Kidney (tissue), 14 donors: ENCODE data around the gene MNX1. TPM values are rescaled to one million over a fixed set of nuclear protein-coding genes. Genes with fewer than 3 reads are reported as not detected.

Source experiments
- DNase-seq, 5 donors: peaks; one replicate each; pipeline ENCODE4 v3.0.0-alpha.2; 2013 to 2020
- FAIRE-seq: peaks from 2 replicates; lab custom pipeline; 2012; peaks lifted over from hg19 to GRCh38; lab: Jason Lieb, UNC
- H3K27ac ChIP-seq, 2 donors: one replicate each; pipeline ENCODE4 v1.7.0; 2013; ENCODE audit warnings: low read depth in 2 of 2, low read length in 2 of 2, inconsistent platforms in 1 of 2
- H3K27me3 ChIP-seq: one replicate; pipeline ENCODE4 v1.7.1; 2013; ENCODE audit warnings: low read length, inconsistent platforms; ENCODE audit not compliant: control insufficient read depth, insufficient read depth
- H3K36me3 ChIP-seq, 3 donors: one replicate each; pipeline versions ENCODE4 v1.7.0 to v1.7.1; 2013; ENCODE audit warnings: low read length in 3 of 3, control low read depth in 1 of 3, inconsistent platforms in 1 of 3; ENCODE audit not compliant: insufficient read depth in 3 of 3, control insufficient read depth in 2 of 3
- H3K4me1 ChIP-seq, 3 donors: one replicate each; pipeline versions ENCODE4 v1.7.0 to v1.7.1; 2013; ENCODE audit warnings: low read length in 3 of 3, inconsistent platforms in 1 of 3, low read depth in 1 of 3; ENCODE audit not compliant: control insufficient read depth in 2 of 3, insufficient read depth in 2 of 3
- H3K4me3 ChIP-seq, 3 donors: one replicate each; pipeline versions ENCODE4 v1.7.0 to v1.8.1; 2013; ENCODE audit warnings: low read length in 3 of 3, control low read depth in 1 of 3, inconsistent platforms in 1 of 3
- H3K9ac ChIP-seq, 3 donors: one replicate each; pipeline versions ENCODE4 v1.7.0 to v1.7.1; 2013; ENCODE audit warnings: low read length in 3 of 3, control low read depth in 1 of 3, inconsistent platforms in 1 of 3
- H3K9me3 ChIP-seq, 3 donors: one replicate each; pipeline versions ENCODE4 v1.7.0 to v1.7.1; 2013; ENCODE audit warnings: low read length in 3 of 3, control low read depth in 1 of 3, inconsistent platforms in 1 of 3; ENCODE audit not compliant: control insufficient read depth in 2 of 3, insufficient read depth in 1 of 3
- intact Hi-C: fragments of 100-400 bp; cut with DNase I; formaldehyde crosslinking; loops from one replicate; pipeline ENCODE4 v1.11.1; 2022
- polyA plus RNA-seq: library from polyadenylated mRNA; stranded (reverse); fragments of 350-450 nt; fragmentation: Illumina TruSeq; extraction: RNeasy Lipid Tissue Mini Kit (QIAGEN cat#74804); gene quantifications from one replicate; pipeline ENCODE4 v1.2.3, GENCODE V29; 2014; ENCODE audit warnings: low read depth, low replicate concordance; ENCODE audit not compliant: insufficient read depth
- total RNA-seq: library from RNA; stranded (reverse); fragmentation: NEBNext Ultra II Directional; extraction: Animal tissue kit (Norgen Biotek cat#: 25700); gene quantifications from one replicate; pipeline ENCODE4 v1.2.1, GENCODE V29; 2021
- TF ChIP-seq, protein P1 (sequence below): IDR thresholded peaks from 3 replicates; pipeline ENCODE4 v1.5.1; 2012; ENCODE audit warnings: mild to moderate bottlenecking, moderate library complexity, borderline replicate concordance; ENCODE audit not compliant: insufficient read depth; ENCODE audit errors: extremely low read depth
- donor health status: control.
- donor health status: control.
- donor health status: control.
- donor health status: control.
- donor health status: control.
- donor health status: DM: yes; HTN: yes; CAD: no.
- donor health status: Normal renal cell carcinoma (clear cell type).

Gene MNX1
- total and polyA plus RNA-seq, 2 donors from 2014 or later = 1.1 TPM; not detected in 1

DNA sequence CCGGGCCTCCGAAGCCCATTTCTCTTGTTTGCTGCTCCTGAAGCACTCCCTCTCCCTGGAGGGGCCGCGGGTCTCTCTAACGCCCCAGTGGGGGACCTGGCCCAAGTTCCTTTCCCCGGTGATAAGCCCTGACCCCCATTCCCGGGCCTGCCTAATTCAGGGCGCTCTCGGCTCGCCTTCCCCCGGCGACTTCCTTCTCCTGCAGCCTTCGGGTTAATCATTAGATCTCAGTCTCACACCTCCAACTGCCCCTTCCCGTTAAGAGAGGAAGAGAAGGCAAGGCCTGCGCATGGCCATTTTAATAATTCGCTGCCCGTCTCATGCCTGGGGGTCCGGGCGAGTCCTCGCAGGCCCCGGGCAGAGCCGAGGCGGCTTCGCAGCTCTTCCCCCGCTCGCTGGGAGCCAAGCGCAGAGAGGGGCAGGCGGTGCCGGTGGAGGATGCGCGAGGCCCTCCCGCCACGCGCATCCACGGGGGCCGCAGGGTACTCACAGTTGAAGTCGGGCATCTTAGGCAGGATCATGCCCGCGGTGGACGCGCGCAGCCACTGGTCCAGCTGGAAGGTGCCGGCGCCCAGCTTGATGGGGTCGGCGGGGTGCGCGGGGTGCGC, 1.2 kb downstream of the MNX1 start:
- intact Hi-C loops = no loop called here
- TF ChIP-seq, protein P1, sequence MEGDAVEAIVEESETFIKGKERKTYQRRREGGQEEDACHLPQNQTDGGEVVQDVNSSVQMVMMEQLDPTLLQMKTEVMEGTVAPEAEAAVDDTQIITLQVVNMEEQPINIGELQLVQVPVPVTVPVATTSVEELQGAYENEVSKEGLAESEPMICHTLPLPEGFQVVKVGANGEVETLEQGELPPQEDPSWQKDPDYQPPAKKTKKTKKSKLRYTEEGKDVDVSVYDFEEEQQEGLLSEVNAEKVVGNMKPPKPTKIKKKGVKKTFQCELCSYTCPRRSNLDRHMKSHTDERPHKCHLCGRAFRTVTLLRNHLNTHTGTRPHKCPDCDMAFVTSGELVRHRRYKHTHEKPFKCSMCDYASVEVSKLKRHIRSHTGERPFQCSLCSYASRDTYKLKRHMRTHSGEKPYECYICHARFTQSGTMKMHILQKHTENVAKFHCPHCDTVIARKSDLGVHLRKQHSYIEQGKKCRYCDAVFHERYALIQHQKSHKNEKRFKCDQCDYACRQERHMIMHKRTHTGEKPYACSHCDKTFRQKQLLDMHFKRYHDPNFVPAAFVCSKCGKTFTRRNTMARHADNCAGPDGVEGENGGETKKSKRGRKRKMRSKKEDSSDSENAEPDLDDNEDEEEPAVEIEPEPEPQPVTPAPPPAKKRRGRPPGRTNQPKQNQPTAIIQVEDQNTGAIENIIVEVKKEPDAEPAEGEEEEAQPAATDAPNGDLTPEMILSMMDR = no peak
- Histone ChIP-seq H3K4me1 (peaks cover 0 to 5% (median 0%) of the 10 kb centered on the region in 3 donors), H3K36me3 (no peaks in the 10 kb centered on the region), H3K9me3 (no peaks in the 10 kb centered on the region), H3K9ac (no peak overlapping the region), H3K4me3 (no peak overlapping the region), H3K27ac (no peak overlapping the region), H3K27me3 (peaks cover 59% of the 10 kb centered on the region)
- FAIRE-seq = no peak
- peak in 2 of 5 donors; percentile 57 to 58 for DNase-seq

DNA sequence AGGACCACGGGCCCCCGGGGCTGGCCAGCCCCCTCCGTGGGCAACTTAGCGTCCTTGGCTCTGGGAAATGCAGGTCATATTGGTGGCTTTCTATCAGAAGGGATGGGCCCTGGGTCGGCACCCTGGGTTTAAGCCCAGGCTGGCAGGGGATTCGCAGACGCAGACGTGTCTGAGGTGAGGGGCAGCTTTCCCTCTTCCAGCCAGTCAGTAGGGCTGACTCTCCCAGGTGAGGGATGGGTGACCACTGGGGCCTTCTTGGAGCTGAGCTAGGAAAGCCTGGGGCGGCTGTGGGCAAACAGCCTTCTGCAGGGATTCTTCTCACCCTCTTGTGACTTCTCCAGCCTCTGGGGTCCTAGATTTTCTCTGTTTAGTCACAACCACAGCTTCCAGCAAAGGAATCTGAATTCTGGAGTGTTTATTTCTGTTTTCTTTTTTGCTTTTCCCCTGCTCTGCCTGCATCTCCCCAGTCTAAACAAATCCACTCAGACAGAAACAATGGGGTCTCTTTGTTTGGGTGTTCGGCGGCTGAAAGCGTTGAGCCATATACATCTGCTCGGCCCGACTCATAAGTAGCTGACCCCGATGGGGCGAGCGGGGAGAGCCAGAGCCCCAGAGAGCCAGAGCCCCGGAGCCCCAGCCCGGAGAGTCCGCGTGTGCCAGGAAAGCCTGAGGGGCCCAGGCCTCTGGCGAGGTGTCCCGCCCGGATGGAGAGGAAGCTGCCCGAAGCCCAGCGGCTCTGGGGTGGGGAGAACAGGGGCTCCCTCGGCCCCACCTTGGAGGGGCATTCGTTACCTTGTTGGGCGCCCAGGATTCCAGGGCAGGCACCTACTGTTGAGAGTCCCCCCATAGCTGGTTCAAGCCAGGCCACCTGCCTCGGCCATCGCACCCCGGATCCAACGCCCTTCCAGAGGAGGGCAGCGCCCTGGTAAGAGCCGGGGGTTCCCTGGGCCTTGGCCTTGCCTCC, 2.0 kb downstream of the MNX1 start:
- Histone ChIP-seq H3K4me1 (peaks cover 0 to 5% (median 0%) of the 10 kb centered on the region in 3 donors), H3K9ac (no peak overlapping the region), H3K36me3 (no peaks in the 10 kb centered on the region), H3K27ac (no peak overlapping the region), H3K9me3 (no peaks in the 10 kb centered on the region), H3K27me3 (peaks cover 58% of the 10 kb centered on the region), H3K4me3 (no peak overlapping the region)
- intact Hi-C loops = no loop called here
- TF ChIP-seq, protein P1 = no peak
- FAIRE-seq = no peak
- DNase-seq = no peak

GRCh38 chr7:157007470-157008066, 2.9 kb downstream of the MNX1 start:
- Histone ChIP-seq H3K4me3 (no peak overlapping the region), H3K9ac (no peak overlapping the region), H3K36me3 (no peaks in the 10 kb centered on the region), H3K4me1 (peaks cover 0 to 5% (median 0%) of the 10 kb centered on the region in 3 donors), H3K27ac (no peak overlapping the region), H3K9me3 (no peaks in the 10 kb centered on the region), H3K27me3 (peaks cover 53% of the 10 kb centered on the region)
- intact Hi-C loops = no loop called here
- TF ChIP-seq, protein P1 = no peak
- DNase-seq (no peak), FAIRE-seq (no peak)
